Testis (tissue), 3 donors: ENCODE data around the gene MTR. TPM values are rescaled to one million over a fixed set of nuclear protein-coding genes. Genes with fewer than 3 reads are reported as not detected.
"Not testable (repeated sequence)": the region's sequence is repeated elsewhere in the genome, so short reads cannot be mapped to it uniquely, and the experiment has no call there.

ENCODE experiments used
- DNase-seq: peaks from one replicate; pipeline ENCODE4 v3.0.0-alpha.2; 2019
- H3K27ac ChIP-seq, 2 donors: fragments of 200-600 bp; sonication (generic); one replicate each; pipeline ENCODE4 v1.5.1; 2019
- H3K27me3 ChIP-seq: fragments of 200-600 bp; sonication (generic); one replicate; pipeline ENCODE4 v1.5.1; 2019
- H3K36me3 ChIP-seq: fragments of 200-600 bp; sonication (generic); one replicate; pipeline ENCODE4 v1.5.1; 2017; ENCODE audit warnings: low read depth; ENCODE audit errors: missing control alignments
- H3K4me1 ChIP-seq: fragments of 200-600 bp; sonication (generic); one replicate; pipeline ENCODE4 v1.5.1; 2019
- H3K4me3 ChIP-seq, 2 donors: fragments of 200-600 bp; sonication (generic); one replicate each; pipeline ENCODE4 v1.5.1; 2017 to 2019
- H3K9me3 ChIP-seq: fragments of 200-600 bp; sonication (generic); one replicate; pipeline ENCODE4 v1.5.1; 2017
- POLR2A ChIP-seq: fragments of 450-650 bp; IDR thresholded peaks from one replicate; pipeline ENCODE4 v1.6.1; 2017; ENCODE audit warnings: antibody characterized with exemption, mild to moderate bottlenecking, moderate library complexity
- WGBS, 2 donors: methylation state at CpG; one replicate each; pipeline ENCODE4 v1.1.5; 2018; 5-methylcytosine and 5-hydroxymethylcytosine counted together
- intact Hi-C: fragments of 100-400 bp; cut with DNase I; formaldehyde crosslinking; loops from one replicate; pipeline ENCODE4 v1.15.1; 2023; ENCODE audit warnings: low total_unique reads
- polyA plus RNA-seq: library from polyadenylated mRNA; stranded (reverse); fragments of 350-450 nt; fragmentation: Illumina TruSeq; extraction: RNeasy Lipid Tissue Mini Kit (QIAGEN cat#74804); gene quantifications from one replicate; pipeline ENCODE4 v1.2.3, GENCODE V29; 2014; ENCODE audit warnings: low read depth, low replicate concordance; ENCODE audit not compliant: insufficient read depth
- total RNA-seq, 2 donors: library from RNA; depleted of rRNA; stranded (reverse); fragments of >200 nt; gene quantifications; one replicate each; pipeline ENCODE4 v1.2.3, GENCODE V29; 2016
- TF ChIP-seq, protein P1 (sequence below), 3 experiments: fragments of 450-650 bp in 2 of 3; fragments of 200-600 bp in 1 of 3; sonication (generic) in 1 of 3; IDR thresholded peaks; one replicate each; pipeline ENCODE4 v1.5.1; 2016 to 2019; ENCODE audit warnings: antibody characterized with exemption in 3 of 3, mild to moderate bottlenecking in 2 of 3, moderate library complexity in 1 of 3

Gene MTR
- total and polyA plus RNA-seq, 3 donors from 2014 or later = 23.4 to 65.4 (median 54.0) TPM

DNA sequence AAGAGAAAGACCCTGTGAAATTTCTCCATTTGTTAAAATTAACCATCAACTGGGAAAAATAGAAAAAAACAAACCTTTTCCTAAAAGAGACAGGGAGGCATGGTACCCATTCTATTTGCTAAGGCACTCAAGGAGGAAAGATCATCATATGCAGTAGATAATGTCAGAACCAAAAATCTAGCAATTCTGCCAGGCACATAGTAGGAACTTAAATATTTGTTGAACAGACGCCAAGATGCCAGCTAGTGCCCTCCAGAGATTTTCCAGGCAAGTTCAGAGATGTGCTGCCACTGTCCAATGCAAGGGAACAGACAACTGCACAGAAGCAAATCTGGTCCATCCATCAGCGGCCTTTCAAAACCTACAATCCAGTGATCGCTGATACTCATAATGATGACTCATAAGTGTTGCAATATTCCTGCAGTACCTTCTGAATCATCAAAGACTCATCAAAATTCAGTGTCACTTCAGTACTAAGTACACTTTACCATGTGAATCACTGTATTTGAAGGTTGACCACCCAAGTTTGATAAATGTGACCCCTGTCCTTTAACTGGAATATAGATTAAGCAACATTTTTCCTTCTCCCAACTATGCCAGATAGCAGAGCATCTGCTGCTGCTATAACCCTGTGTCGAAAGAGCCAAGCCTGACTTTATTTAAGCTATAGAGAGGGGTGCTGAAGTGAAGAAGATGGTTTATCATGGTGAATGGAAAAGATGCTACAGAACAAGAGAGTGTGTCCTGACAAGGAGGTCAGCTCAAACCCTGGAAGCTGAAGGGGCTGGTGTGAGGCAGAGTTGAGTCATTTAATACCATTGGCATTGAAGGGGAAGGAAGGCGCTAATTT lies 110.0 kb downstream of the MTR start:
- Histone ChIP-seq H3K27ac (no peak overlapping the region), H3K27me3 (no peaks in the 10 kb centered on the region), H3K36me3 (no peaks in the 10 kb centered on the region), H3K9me3 (no peaks in the 10 kb centered on the region), H3K4me1 (no peaks in the 10 kb centered on the region), H3K4me3 (no peak overlapping the region)
- DNase-seq = no peak
- 87 to 94% methylated on average over 5 of the region's 5 CpGs for WGBS, 2 donors
- intact Hi-C loops = no loop called here
- TF ChIP-seq, protein P1, sequence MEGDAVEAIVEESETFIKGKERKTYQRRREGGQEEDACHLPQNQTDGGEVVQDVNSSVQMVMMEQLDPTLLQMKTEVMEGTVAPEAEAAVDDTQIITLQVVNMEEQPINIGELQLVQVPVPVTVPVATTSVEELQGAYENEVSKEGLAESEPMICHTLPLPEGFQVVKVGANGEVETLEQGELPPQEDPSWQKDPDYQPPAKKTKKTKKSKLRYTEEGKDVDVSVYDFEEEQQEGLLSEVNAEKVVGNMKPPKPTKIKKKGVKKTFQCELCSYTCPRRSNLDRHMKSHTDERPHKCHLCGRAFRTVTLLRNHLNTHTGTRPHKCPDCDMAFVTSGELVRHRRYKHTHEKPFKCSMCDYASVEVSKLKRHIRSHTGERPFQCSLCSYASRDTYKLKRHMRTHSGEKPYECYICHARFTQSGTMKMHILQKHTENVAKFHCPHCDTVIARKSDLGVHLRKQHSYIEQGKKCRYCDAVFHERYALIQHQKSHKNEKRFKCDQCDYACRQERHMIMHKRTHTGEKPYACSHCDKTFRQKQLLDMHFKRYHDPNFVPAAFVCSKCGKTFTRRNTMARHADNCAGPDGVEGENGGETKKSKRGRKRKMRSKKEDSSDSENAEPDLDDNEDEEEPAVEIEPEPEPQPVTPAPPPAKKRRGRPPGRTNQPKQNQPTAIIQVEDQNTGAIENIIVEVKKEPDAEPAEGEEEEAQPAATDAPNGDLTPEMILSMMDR (IDR thresholded peaks at IDR 0.05) = no peak
- TF ChIP-seq POLR2A = no peak

DNA sequence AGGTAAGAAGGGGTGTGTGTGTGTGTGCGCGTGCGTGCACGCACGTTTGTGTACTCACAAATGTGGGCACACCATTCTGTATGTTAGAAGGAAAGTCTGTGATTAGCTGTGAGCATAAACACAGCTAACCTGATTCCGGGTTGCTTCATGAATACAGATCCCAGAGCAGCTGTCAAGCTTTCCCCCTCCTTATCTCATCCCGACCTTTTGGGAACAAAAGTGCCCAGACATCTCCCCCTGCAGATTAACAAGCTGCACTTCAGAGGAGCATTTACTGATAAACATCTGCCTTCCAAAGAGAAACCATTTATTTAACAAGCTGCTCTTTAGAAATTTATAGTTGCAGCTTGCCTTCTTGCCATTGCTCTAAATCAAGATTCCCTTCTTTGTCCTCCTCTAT lies 112.1 kb downstream of the MTR start:
- DNase-seq = no peak
- Histone ChIP-seq H3K27ac (no peak overlapping the region), H3K4me1 (no peaks in the 10 kb centered on the region), H3K9me3 (no peaks in the 10 kb centered on the region), H3K36me3 (no peaks in the 10 kb centered on the region), H3K4me3 (no peak overlapping the region), H3K27me3 (no peaks in the 10 kb centered on the region)
- intact Hi-C loops = no loop called here
- 41 to 54% methylated on average over 7 of the region's 7 CpGs for WGBS, 2 donors
- TF ChIP-seq, protein P1 (IDR thresholded peaks at IDR 0.05) = no peak
- no peak for TF ChIP-seq POLR2A

DNA sequence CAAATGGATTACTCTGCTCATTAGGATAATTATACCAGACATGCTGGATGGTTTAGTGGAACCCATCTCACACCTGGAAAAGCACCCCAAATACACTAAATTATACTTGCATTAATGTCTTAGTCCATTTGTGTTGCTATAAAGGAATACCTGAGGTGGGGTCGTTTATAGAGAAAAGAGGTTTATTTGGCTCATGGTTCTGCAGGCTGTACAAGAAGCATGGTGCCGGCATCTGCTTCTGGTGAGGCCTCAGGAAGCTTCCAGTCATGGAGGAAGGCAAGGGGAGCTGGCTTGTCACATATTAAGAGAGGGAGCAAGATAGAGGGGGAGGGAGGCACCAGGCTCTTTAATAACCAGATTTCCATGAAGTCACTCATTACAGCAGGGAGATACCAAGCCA lies 113.6 kb downstream of the MTR start:
- intact Hi-C loops = no loop called here
- Histone ChIP-seq H3K4me3 (no peak overlapping the region), H3K36me3 (no peaks in the 10 kb centered on the region), H3K27me3 (no peaks in the 10 kb centered on the region), H3K9me3 (no peaks in the 10 kb centered on the region), H3K4me1 (no peaks in the 10 kb centered on the region), H3K27ac (no peak overlapping the region)
- TF ChIP-seq, protein P1 (IDR thresholded peaks at IDR 0.05) = no peak
- TF ChIP-seq POLR2A = no peak
- DNase-seq = no peak
- WGBS, 2 donors = 87 to 92% methylated on average over 2 of the region's 2 CpGs

DNA sequence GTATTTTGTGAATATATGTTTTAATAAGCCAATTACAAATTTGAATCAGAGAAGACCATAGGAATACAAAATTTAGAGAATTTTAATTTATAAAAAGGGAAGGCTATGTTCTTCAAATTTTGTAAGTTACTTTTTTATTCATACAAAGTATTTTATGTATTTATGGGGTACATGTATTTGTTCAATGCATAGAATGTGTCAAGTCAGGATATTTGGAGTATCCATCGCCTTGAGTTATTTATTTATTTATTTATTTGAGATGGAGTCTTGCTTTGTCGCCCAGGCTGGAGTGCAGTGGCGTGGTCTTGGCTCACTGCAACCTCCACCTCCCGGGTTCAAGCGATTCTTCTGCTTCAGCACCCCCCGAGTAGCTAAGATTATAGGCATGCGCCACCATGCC lies 116.0 kb downstream of the MTR start:
- WGBS, 2 donors = 95 to 98% methylated on average over 7 of the region's 7 CpGs
- H3K27ac ChIP-seq, H3K9me3 ChIP-seq, H3K36me3 ChIP-seq, H3K27me3 ChIP-seq, H3K4me3 ChIP-seq, DNase-seq, intact Hi-C loops, H3K4me1 ChIP-seq: not testable (repeated sequence)

DNA sequence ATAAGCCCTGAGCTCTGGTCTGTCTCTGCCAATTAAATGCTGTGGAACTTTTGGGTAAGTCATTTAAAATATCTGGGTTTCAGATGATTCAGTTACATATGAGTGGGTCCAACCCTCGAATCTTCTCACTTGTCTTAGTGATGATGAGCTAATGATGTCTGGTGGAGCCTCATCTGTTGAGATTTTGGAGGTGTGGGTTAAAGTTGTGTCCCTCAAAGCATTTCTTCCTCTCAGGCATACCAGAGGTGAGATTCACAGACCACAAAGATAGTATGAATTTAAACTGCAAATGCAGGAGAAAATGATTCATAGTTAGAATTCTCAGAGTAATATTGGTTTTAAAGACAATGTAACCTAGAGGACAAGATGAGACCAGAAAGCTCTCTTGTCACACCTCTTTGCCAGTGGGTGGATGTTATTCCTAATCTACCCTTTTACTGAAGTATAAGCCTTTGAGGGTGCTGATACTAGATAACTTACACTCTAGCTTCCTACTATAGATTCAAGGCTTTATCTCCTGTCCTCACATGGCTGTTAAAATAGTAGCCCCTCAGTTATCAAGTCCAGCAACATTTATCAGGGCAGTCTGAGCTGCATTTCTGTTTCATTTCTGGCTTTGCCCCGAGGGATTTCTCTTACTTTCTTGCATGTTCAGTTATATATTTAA lies 118.4 kb downstream of the MTR start:
- intact Hi-C loops = no loop called here
- no peak for TF ChIP-seq POLR2A
- TF ChIP-seq, protein P1 (IDR thresholded peaks at IDR 0.05) = no peak
- 67 to 71% methylated on average over 2 of the region's 2 CpGs for WGBS, 2 donors
- H3K4me1 ChIP-seq = no peaks in the 10 kb centered on the region
- no peak for DNase-seq
- H3K27ac ChIP-seq = no peak overlapping the region
- H3K36me3 ChIP-seq = no peaks in the 10 kb centered on the region
- no peaks in the 10 kb centered on the region for H3K27me3 ChIP-seq
- H3K9me3 ChIP-seq = no peaks in the 10 kb centered on the region
- no peak overlapping the region for H3K4me3 ChIP-seq
